HEK293 (cell line): ENCODE data around the gene GFM1.

ENCODE experiments used
- CTCF ChIA-PET: fragments of 350-600 bp; formaldehyde crosslinking; extraction: SDS; loops from one replicate; lab custom pipeline; 2021; ENCODE audit warnings: antibody characterized with exemption; lab: Yijun Ruan, JAX
- POLR2A ChIA-PET: fragments of 300-600 bp; formaldehyde crosslinking; extraction: SDS; loops from one replicate; lab custom pipeline; 2020; ENCODE audit warnings: antibody characterized with exemption, inconsistent platforms; lab: Yijun Ruan, JAX
- H3K27ac ChIP-seq: fragments of 200-500 bp; sonication (Bioruptor generic); 2 replicates; pipeline ENCODE4 v1.5.1; 2014; ENCODE audit warnings: low read depth, low read length, control low read depth, inconsistent platforms; ENCODE audit errors: extremely low read depth
- H3K36me3 ChIP-seq, 2 experiments: fragments of 200-500 bp in 1 of 2; sonication (Bioruptor generic) in 1 of 2; 1 replicate in 1 of 2; 2 replicates in 1 of 2; pipeline ENCODE4 v1.5.1; 2014 to 2017; ENCODE audit warnings: inconsistent platforms in 2 of 2, low read length in 2 of 2; ENCODE audit not compliant: control insufficient read depth in 2 of 2, insufficient read depth in 1 of 2
- H3K4me1 ChIP-seq: fragments of 200-500 bp; sonication (Bioruptor generic); 2 replicates; pipeline ENCODE4 v1.5.1; 2014; ENCODE audit warnings: mild to moderate bottlenecking, low read length, inconsistent platforms; ENCODE audit not compliant: control insufficient read depth, insufficient read depth
- H3K4me3 ChIP-seq: 2 replicates; pipeline ENCODE4 v1.5.1; 2011; ENCODE audit warnings: low read depth, mild to moderate bottlenecking, control low read depth, low read length, moderate library complexity
- H3K9me3 ChIP-seq: fragments of 200-500 bp; sonication (Bioruptor generic); 2 replicates; pipeline ENCODE4 v1.5.1; 2014; ENCODE audit warnings: low read depth, low read length, inconsistent platforms; ENCODE audit not compliant: control insufficient read depth, insufficient read depth
- SALL2 ChIP-seq: fragments of 450-650 bp; formaldehyde crosslinking; IDR thresholded peaks from 2 replicates; pipeline ENCODE4 v1.5.0; 2017; ENCODE audit warnings: missing biosample characterization, mild to moderate bottlenecking, missing genetic modification characterization, borderline replicate concordance
- ZBTB21 ChIP-seq: fragments of 450-650 bp; formaldehyde crosslinking; IDR thresholded peaks from 2 replicates; pipeline ENCODE4 v1.5.1; 2017; ENCODE audit warnings: missing biosample characterization, missing genetic modification characterization
- ZNF155 ChIP-seq: fragments of 450-650 bp; formaldehyde crosslinking; IDR thresholded peaks from 2 replicates; pipeline ENCODE4 v1.5.1; 2016; ENCODE audit warnings: missing biosample characterization, missing genetic modification characterization
- ZNF169 ChIP-seq: fragments of 450-650 bp; formaldehyde crosslinking; IDR thresholded peaks from 2 replicates; pipeline ENCODE4 v1.5.1; 2016; ENCODE audit warnings: missing biosample characterization, missing genetic modification characterization
- ZNF214 ChIP-seq: fragments of 450-650 bp; formaldehyde crosslinking; IDR thresholded peaks from 2 replicates; pipeline ENCODE4 v1.5.1; 2017; ENCODE audit warnings: missing biosample characterization, mild to moderate bottlenecking, missing genetic modification characterization, borderline replicate concordance
- ZNF239 ChIP-seq: fragments of 450-650 bp; formaldehyde crosslinking; IDR thresholded peaks from 2 replicates; pipeline ENCODE4 v1.5.1; 2016; ENCODE audit warnings: missing biosample characterization, missing genetic modification characterization
- ZNF354C ChIP-seq: fragments of 450-650 bp; formaldehyde crosslinking; IDR thresholded peaks from 2 replicates; pipeline ENCODE4 v1.5.1; 2016; ENCODE audit warnings: missing biosample characterization, missing genetic modification characterization, low read depth, borderline replicate concordance
- ZNF394 ChIP-seq: fragments of 450-650 bp; formaldehyde crosslinking; IDR thresholded peaks from 2 replicates; pipeline ENCODE4 v1.5.1; 2016; ENCODE audit warnings: missing biosample characterization, missing genetic modification characterization, mild to moderate bottlenecking, moderate library complexity, borderline replicate concordance
- ZNF48 ChIP-seq: fragments of 450-650 bp; formaldehyde crosslinking; IDR thresholded peaks from 2 replicates; pipeline ENCODE4 v1.5.1; 2016; ENCODE audit warnings: missing biosample characterization, missing genetic modification characterization
- ZNF501 ChIP-seq: fragments of 450-650 bp; formaldehyde crosslinking; IDR thresholded peaks from 2 replicates; pipeline ENCODE4 v1.5.1; 2016; ENCODE audit warnings: missing biosample characterization, missing genetic modification characterization
- ZNF521 ChIP-seq: fragments of 450-650 bp; formaldehyde crosslinking; IDR thresholded peaks from 2 replicates; pipeline ENCODE4 v1.5.1; 2017; ENCODE audit warnings: missing biosample characterization, mild to moderate bottlenecking, missing genetic modification characterization
- ZNF529 ChIP-seq: fragments of 450-650 bp; formaldehyde crosslinking; IDR thresholded peaks from 2 replicates; pipeline ENCODE4 v1.5.1; 2017; ENCODE audit warnings: missing genetic modification characterization, missing biosample characterization; ENCODE audit not compliant: insufficient replicate concordance
- ZNF544 ChIP-seq: fragments of 450-650 bp; formaldehyde crosslinking; IDR thresholded peaks from 2 replicates; pipeline ENCODE4 v1.5.0; 2017; ENCODE audit warnings: missing biosample characterization, missing genetic modification characterization
- ZNF548 ChIP-seq: fragments of 450-650 bp; formaldehyde crosslinking; IDR thresholded peaks from 2 replicates; pipeline ENCODE4 v1.5.1; 2016; ENCODE audit warnings: missing biosample characterization, missing genetic modification characterization
- ZNF560 ChIP-seq: fragments of 450-650 bp; formaldehyde crosslinking; IDR thresholded peaks from 2 replicates; pipeline ENCODE4 v1.5.1; 2017; ENCODE audit warnings: missing biosample characterization, missing genetic modification characterization, borderline replicate concordance
- ZNF571 ChIP-seq: fragments of 450-650 bp; formaldehyde crosslinking; IDR thresholded peaks from 2 replicates; pipeline ENCODE4 v1.5.0; 2017; ENCODE audit warnings: missing biosample characterization, missing genetic modification characterization
- ZNF664 ChIP-seq: fragments of 450-650 bp; formaldehyde crosslinking; IDR thresholded peaks from 2 replicates; pipeline ENCODE4 v1.5.1; 2016; ENCODE audit warnings: missing biosample characterization, missing genetic modification characterization
- ZNF701 ChIP-seq: fragments of 450-650 bp; formaldehyde crosslinking; IDR thresholded peaks from 2 replicates; pipeline ENCODE4 v1.5.1; 2016; ENCODE audit warnings: missing biosample characterization, missing genetic modification characterization
- ZNF76 ChIP-seq: fragments of 450-650 bp; formaldehyde crosslinking; IDR thresholded peaks from 2 replicates; pipeline ENCODE4; 2016; ENCODE audit warnings: low read depth, missing biosample characterization, missing genetic modification characterization, borderline replicate concordance
- ZNF830 ChIP-seq: fragments of 450-650 bp; IDR thresholded peaks from 2 replicates; pipeline ENCODE4 v1.5.0; 2018; ENCODE audit warnings: missing biosample characterization, missing genetic modification characterization, low read depth, mild to moderate bottlenecking, moderate library complexity
- ZNF843 ChIP-seq: fragments of 450-650 bp; formaldehyde crosslinking; IDR thresholded peaks from 2 replicates; pipeline ENCODE4 v1.5.1; 2016; ENCODE audit warnings: missing biosample characterization, missing genetic modification characterization
- TF ChIP-seq, protein P1 (sequence below): fragments of 450-650 bp; formaldehyde crosslinking; IDR thresholded peaks from 2 replicates; pipeline ENCODE4 v1.5.1; 2016; ENCODE audit warnings: missing biosample characterization, missing genetic modification characterization
- TF ChIP-seq, protein P2 (sequence below): sonication (generic); formaldehyde crosslinking; IDR thresholded peaks from 2 replicates; pipeline ENCODE4 v1.8.1; 2022; ENCODE audit warnings: mild to moderate bottlenecking, moderate library complexity, missing genetic modification reagents
- TF ChIP-seq, protein P3 (sequence below): fragments of 450-650 bp; formaldehyde crosslinking; conservative IDR thresholded peaks from 2 replicates; pipeline ENCODE4 v1.5.1; 2016; ENCODE audit warnings: low read depth, missing biosample characterization, missing genetic modification characterization

The GFM1 gene

DNA sequence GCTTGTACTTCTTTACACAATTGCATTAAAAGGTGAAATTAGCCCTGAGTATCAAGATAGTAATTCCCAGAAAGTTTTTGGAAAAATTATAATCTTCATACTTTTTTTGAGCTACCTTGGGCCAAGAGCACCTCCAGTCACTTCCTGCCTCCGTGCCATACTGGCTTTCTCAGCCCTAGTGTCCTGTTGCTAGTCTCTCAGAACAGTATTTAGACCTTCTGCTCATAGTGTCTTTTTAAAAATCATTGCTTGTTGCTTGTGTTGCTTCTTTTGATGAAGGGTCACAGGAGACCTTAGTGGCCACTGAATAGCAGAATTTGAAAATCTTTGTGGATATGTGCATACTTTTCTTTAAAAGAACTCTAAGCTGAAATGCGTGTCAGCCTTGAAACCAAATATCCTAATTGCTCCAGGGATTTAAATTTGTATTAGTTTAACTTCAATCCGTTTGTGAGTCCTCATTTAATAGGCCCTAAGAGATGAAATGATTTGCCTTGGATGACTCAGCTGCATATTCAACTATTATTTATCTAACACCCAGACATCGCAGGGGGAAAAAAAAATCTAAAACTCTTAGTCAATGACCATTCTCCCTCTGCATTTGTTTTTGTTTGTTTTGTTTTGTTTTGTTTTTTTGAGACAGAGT lies 57.2 kb downstream of the GFM1 start:
- peak; percentile 34; the same call in 1 of the 2 replicates for TF ChIP-seq ZNF664
- no peak for TF ChIP-seq ZNF394
- Histone ChIP-seq H3K27ac (no peak overlapping the region), H3K36me3 (peaks cover 0 to 4% of the 10 kb centered on the region in 2 experiments; a peak in 1 of 3 replicates), H3K9me3 (no peaks in the 10 kb centered on the region), H3K4me3 (no peak overlapping the region), H3K4me1 (no peaks in the 10 kb centered on the region)
- ChIA-PET CTCF (interaction anchor here (0.7 kb wide), 1 partner anchor 83 kb away, joined by 3 read pairs; no protein-coding TSS in a partner anchor), POLR2A (interaction anchor here (0.7 kb wide), 1 partner anchor 16 kb away, joined by 3 read pairs; no protein-coding TSS in a partner anchor)

DNA sequence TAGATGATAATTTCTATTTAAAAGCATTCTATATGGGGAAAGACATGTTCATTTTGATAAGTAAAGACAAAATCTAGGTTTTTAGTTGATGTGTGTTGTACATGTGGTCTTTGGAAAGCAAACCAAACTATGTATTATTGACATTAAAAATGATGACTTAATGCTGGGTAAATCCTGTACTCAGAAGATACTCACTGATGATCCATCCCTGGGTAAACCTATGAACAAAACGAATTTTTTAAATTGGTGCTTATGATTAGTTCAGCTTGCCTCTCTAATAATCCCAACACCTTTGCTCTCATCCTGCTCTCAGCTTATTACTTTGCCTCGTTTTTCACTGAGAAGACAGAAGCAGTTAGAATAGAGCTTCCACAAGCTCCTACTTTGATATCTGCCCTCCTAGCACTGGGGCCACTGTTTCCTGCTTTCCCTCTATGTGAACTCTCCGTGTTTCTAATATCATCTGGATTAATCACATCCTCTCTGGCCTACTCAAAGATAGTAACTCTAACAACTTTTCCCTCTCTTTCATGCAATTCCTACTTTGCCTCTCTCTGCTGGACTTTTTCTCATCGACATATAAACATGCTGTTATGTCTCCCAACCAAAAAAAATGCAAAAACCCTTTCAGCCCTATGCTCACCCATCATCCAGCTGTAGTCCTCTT lies 58.6 kb downstream of the GFM1 start:
- Histone ChIP-seq H3K4me3 (no peak overlapping the region), H3K9me3 (no peaks in the 10 kb centered on the region), H3K4me1 (no peaks in the 10 kb centered on the region), H3K27ac (no peak overlapping the region)
- ChIA-PET POLR2A (no interaction called here), CTCF (interaction anchor here (1.5 kb wide), 1 partner anchor 25 kb away, joined by 8 read pairs; no protein-coding TSS in a partner anchor)
- TF ChIP-seq ZNF843 (tag by site-specific recombination): no peak
- no peak for TF ChIP-seq ZNF548 (tag by site-specific recombination)
- TF ChIP-seq, protein P1, sequence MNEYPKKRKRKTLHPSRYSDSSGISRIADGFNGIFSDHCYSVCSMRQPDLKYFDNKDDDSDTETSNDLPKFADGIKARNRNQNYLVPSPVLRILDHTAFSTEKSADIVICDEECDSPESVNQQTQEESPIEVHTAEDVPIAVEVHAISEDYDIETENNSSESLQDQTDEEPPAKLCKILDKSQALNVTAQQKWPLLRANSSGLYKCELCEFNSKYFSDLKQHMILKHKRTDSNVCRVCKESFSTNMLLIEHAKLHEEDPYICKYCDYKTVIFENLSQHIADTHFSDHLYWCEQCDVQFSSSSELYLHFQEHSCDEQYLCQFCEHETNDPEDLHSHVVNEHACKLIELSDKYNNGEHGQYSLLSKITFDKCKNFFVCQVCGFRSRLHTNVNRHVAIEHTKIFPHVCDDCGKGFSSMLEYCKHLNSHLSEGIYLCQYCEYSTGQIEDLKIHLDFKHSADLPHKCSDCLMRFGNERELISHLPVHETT: no peak
- no peak for TF ChIP-seq ZNF239 (tag by site-specific recombination)
- TF ChIP-seq SALL2: no peak
- TF ChIP-seq ZNF544 (tag by site-specific recombination): no peak
- TF ChIP-seq, protein P2, sequence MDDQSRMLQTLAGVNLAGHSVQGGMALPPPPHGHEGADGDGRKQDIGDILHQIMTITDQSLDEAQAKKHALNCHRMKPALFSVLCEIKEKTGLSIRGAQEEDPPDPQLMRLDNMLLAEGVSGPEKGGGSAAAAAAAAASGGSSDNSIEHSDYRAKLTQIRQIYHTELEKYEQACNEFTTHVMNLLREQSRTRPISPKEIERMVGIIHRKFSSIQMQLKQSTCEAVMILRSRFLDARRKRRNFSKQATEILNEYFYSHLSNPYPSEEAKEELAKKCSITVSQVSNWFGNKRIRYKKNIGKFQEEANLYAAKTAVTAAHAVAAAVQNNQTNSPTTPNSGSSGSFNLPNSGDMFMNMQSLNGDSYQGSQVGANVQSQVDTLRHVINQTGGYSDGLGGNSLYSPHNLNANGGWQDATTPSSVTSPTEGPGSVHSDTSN (CRISPR knock-in tag): no peak
- TF ChIP-seq ZNF501 (tag by site-specific recombination): no peak
- no peak for TF ChIP-seq ZNF169
- TF ChIP-seq, all 188 proteins: peak for 0
- H3K36me3 ChIP-seq: peaks cover 0 to 8% of the 10 kb centered on the region in 2 experiments; a peak in 1 of 3 replicates

DNA sequence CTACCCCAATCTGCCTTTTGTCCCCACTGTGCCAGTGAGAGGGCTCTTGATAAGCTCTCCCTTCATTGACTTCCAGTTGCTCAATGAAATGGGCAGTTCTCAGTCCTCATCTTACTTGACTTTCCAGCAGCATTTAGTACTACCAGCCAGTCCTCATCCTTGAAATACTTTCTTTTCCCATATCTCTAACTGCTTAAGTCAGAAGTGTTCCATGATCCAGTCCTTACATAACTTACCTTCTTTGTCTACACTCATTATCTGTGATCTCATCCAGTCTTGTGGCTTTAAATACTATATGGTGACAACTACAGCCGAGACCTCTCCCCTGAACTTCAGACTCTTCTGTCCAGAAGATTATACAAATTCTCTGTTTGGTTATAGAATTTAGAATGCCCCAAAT lies 59.2 kb downstream of the GFM1 start:
- no peaks in the 10 kb centered on the region for H3K4me1 ChIP-seq
- POLR2A ChIA-PET: no interaction called here
- H3K4me3 ChIP-seq: no peak overlapping the region
- H3K36me3 ChIP-seq: peaks cover 0 to 13% of the 10 kb centered on the region in 2 experiments; a peak in 2 of 3 replicates
- H3K9me3 ChIP-seq: no peaks in the 10 kb centered on the region
- CTCF ChIA-PET: interaction anchor here (1.5 kb wide), 1 partner anchor 24 kb away, joined by 8 read pairs; no protein-coding TSS in a partner anchor
- H3K27ac ChIP-seq: no peak overlapping the region
- TF ChIP-seq ZNF354C (tag by site-specific recombination): no peak
- no peak for TF ChIP-seq ZNF571 (tag by site-specific recombination)
- TF ChIP-seq, protein P3, sequence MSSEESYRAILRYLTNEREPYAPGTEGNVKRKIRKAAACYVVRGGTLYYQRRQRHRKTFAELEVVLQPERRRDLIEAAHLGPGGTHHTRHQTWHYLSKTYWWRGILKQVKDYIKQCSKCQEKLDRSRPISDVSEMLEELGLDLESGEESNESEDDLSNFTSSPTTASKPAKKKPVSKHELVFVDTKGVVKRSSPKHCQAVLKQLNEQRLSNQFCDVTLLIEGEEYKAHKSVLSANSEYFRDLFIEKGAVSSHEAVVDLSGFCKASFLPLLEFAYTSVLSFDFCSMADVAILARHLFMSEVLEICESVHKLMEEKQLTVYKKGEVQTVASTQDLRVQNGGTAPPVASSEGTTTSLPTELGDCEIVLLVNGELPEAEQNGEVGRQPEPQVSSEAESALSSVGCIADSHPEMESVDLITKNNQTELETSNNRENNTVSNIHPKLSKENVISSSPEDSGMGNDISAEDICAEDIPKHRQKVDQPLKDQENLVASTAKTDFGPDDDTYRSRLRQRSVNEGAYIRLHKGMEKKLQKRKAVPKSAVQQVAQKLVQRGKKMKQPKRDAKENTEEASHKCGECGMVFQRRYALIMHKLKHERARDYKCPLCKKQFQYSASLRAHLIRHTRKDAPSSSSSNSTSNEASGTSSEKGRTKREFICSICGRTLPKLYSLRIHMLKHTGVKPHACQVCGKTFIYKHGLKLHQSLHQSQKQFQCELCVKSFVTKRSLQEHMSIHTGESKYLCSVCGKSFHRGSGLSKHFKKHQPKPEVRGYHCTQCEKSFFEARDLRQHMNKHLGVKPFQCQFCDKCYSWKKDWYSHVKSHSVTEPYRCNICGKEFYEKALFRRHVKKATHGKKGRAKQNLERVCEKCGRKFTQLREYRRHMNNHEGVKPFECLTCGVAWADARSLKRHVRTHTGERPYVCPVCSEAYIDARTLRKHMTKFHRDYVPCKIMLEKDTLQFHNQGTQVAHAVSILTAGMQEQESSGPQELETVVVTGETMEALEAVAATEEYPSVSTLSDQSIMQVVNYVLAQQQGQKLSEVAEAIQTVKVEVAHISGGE: no peak
- TF ChIP-seq ZNF76 (tag by site-specific recombination): no peak
- no peak for TF ChIP-seq ZNF214 (tag by site-specific recombination)
- TF ChIP-seq ZNF560 (tag by site-specific recombination): no peak
- TF ChIP-seq ZNF701: no peak
- no peak for TF ChIP-seq ZNF529
- no peak for TF ChIP-seq ZNF521
- TF ChIP-seq ZNF155: no peak
- no peak for TF ChIP-seq ZNF830 (tag by site-specific recombination)
- no peak for TF ChIP-seq ZBTB21 (tag by site-specific recombination)
- TF ChIP-seq ZNF501 (tag by site-specific recombination): no peak
- TF ChIP-seq ZNF48 (tag by site-specific recombination): no peak
